ENCODE data around the gene PHLDB1. TPM values are rescaled to one million over a fixed set of nuclear protein-coding genes. Genes with fewer than 3 reads are reported as not detected.
"Not testable (repeated sequence)": the region's sequence is repeated elsewhere in the genome, so short reads cannot be mapped to it uniquely, and the experiment has no call there.

Gene PHLDB1
- total and polyA plus RNA-seq, 8 donors, result 76.5 to 120 (median 91.7) TPM

- Histone ChIP-seq H3K4me3 (no peak overlapping the region), H3K9me3 (no peaks in the 10 kb centered on the region), H3K4me1 (no peaks in the 10 kb centered on the region), H3K36me3 (no peaks in the 10 kb centered on the region), H3K27me3 (no peaks in the 10 kb centered on the region), H3K27ac (no peak overlapping the region)
- intact Hi-C loops (cut with DNase I), result no loop called here
- DNase-seq (no peak), ATAC-seq (no peak)
- TF ChIP-seq CTCF (IDR thresholded peaks at IDR 0.05), result no peak
Observed at GRCh38 chr11:118674082-118674435, 66.6 kb downstream of the PHLDB1 start.

- no peaks in the 10 kb centered on the region for H3K9me3 ChIP-seq
- intact Hi-C loops (cut with DNase I), result no loop called here
Observed at GRCh38 chr11:118677977-118678376, 70.6 kb downstream of the PHLDB1 start.

GRCh38 chr11:118678908-118679307, 71.5 kb downstream of the PHLDB1 start:
- H3K27me3 ChIP-seq; H3K4me1 ChIP-seq; H3K27ac ChIP-seq; H3K36me3 ChIP-seq; H3K4me3 ChIP-seq; intact Hi-C loops (cut with DNase I); DNase-seq; H3K9me3 ChIP-seq: not testable (repeated sequence)
- peak; percentile 86 for ATAC-seq

More at GRCh38 chr11:118677977-118678376, 70.6 kb downstream of the PHLDB1 start:
- H3K27ac ChIP-seq, result no peak overlapping the region
- TF ChIP-seq CTCF (IDR thresholded peaks at IDR 0.05), result no peak
- ATAC-seq, result no peak
- H3K36me3 ChIP-seq, result no peaks in the 10 kb centered on the region
- no peaks in the 10 kb centered on the region for H3K27me3 ChIP-seq
- H3K4me3 ChIP-seq, result no peak overlapping the region
- no peak for DNase-seq
- H3K4me1 ChIP-seq, result no peaks in the 10 kb centered on the region

GRCh38 chr11:118679483-118679882, 72.1 kb downstream of the PHLDB1 start, which contains the start of gene TREH:
Gene TREH (minus strand): TSS chr11:118679650. CDS start chr11:118679627, 23 bp downstream.
- H3K4me1 ChIP-seq, result no peaks in the 10 kb centered on the region
- H3K9me3 ChIP-seq, result no peaks in the 10 kb centered on the region
- H3K27ac ChIP-seq, result no peak within 1 kb of the TSS
- no peaks in the 10 kb centered on the region for H3K36me3 ChIP-seq
- DNase-seq, result no peak
- intact Hi-C loops (cut with DNase I), result no loop called here
- peak; percentile 26 for ATAC-seq
- no peak within 1 kb of the TSS for H3K4me3 ChIP-seq
- H3K27me3 ChIP-seq, result no peaks in the 10 kb centered on the region
- no peak for TF ChIP-seq CTCF (IDR thresholded peaks at IDR 0.05)

- no peak for ATAC-seq
- TF ChIP-seq CTCF (IDR thresholded peaks at IDR 0.05), result no peak
- no peaks in the 10 kb centered on the region for H3K9me3 ChIP-seq
- no peak for DNase-seq
- H3K27ac ChIP-seq, result no peak overlapping the region
- intact Hi-C loops (cut with DNase I), result no loop called here
- H3K27me3 ChIP-seq, result no peaks in the 10 kb centered on the region
- no peaks in the 10 kb centered on the region for H3K36me3 ChIP-seq
- no peak overlapping the region for H3K4me3 ChIP-seq
- no peaks in the 10 kb centered on the region for H3K4me1 ChIP-seq
Observed at GRCh38 chr11:118682372-118682771, 75.0 kb downstream of the PHLDB1 start.

GRCh38 chr11:118682939-118683338, 75.5 kb downstream of the PHLDB1 start:
- H3K4me1 ChIP-seq; H3K9me3 ChIP-seq; H3K27ac ChIP-seq; ATAC-seq; H3K36me3 ChIP-seq; intact Hi-C loops (cut with DNase I); DNase-seq; H3K4me3 ChIP-seq; H3K27me3 ChIP-seq: not testable (repeated sequence)
